Spleen (tissue), 11 donors: Measurements from ENCODE around the gene TRIM38. TPM values are rescaled to one million over a fixed set of nuclear protein-coding genes. Genes with fewer than 3 reads are reported as not detected.
"Not testable (repeated sequence)": the region's sequence is repeated elsewhere in the genome, so short reads cannot be mapped to it uniquely, and the experiment has no call there.

Experiments used
- DNase-seq: peaks from one replicate; pipeline ENCODE4 v3.0.0-alpha.2; 2020
- H3K27ac ChIP-seq, 8 donors: fragments of 200-600 bp; sonication (generic) in 7 of 8; 1 replicate in 4 of 8; 2 replicates in 4 of 8; pipeline versions ENCODE4 v1.5.0 to v1.8.0; 2016 to 2021; ENCODE audit warnings: inconsistent platforms in 4 of 8, mild to moderate bottlenecking in 4 of 8, moderate library complexity in 1 of 8
- H3K27me3 ChIP-seq, 7 donors: fragments of 200-600 bp; sonication (generic) in 6 of 7; replicated peaks in 1 of 7; 1 replicate in 4 of 7; 2 replicates in 3 of 7; pipeline versions ENCODE4 v1.5.0 to v1.8.0; 2016 to 2021; ENCODE audit warnings: inconsistent platforms in 3 of 7, mild to moderate bottlenecking in 1 of 7
- H3K36me3 ChIP-seq, 6 donors: fragments of 200-600 bp; sonication (generic) in 5 of 6; 1 replicate in 4 of 6; 2 replicates in 2 of 6; pipeline versions ENCODE4 v1.5.0 to v1.8.0; 2016 to 2021; ENCODE audit warnings: inconsistent platforms in 2 of 6
- H3K4me1 ChIP-seq, 6 donors: fragments of 200-600 bp; sonication (generic) in 5 of 6; 1 replicate in 3 of 6; 2 replicates in 3 of 6; pipeline versions ENCODE4 v1.5.0 to v1.8.0; 2016 to 2021; ENCODE audit warnings: inconsistent platforms in 3 of 6
- H3K4me3 ChIP-seq, 8 donors: fragments of 200-600 bp; sonication (generic) in 7 of 8; 1 replicate in 4 of 8; 2 replicates in 4 of 8; pipeline versions ENCODE4 v1.5.0 to v1.8.0; 2016 to 2021; ENCODE audit warnings: inconsistent platforms in 4 of 8, mild to moderate bottlenecking in 4 of 8, moderate library complexity in 2 of 8
- H3K9me3 ChIP-seq, 8 donors: fragments of 200-600 bp; sonication (generic) in 7 of 8; 1 replicate in 4 of 8; 2 replicates in 4 of 8; pipeline versions ENCODE4 v1.5.0 to v1.8.0; 2016 to 2021; ENCODE audit warnings: inconsistent platforms in 4 of 8
- CTCF ChIP-seq, 11 experiments: fragments of 200-600 bp in 7 of 11; fragments of 450-650 bp in 4 of 11; sonication (generic) in 4 of 11; IDR thresholded peaks in 8 of 11; conservative IDR thresholded peaks in 3 of 11; 1 replicate in 7 of 11; 2 replicates in 4 of 11; pipeline versions ENCODE4 v1.4.0 to v1.8.0; 2016 to 2021; ENCODE audit warnings: antibody characterized with exemption in 11 of 11, inconsistent platforms in 4 of 11, mild to moderate bottlenecking in 1 of 11
- POLR2A ChIP-seq, 3 donors: fragments of 450-650 bp; IDR thresholded peaks; one replicate each; pipeline ENCODE4 v1.5.1; 2017; ENCODE audit warnings: antibody characterized with exemption in 3 of 3, mild to moderate bottlenecking in 1 of 3
- POLR2AphosphoS5 ChIP-seq, 3 donors: sonication (generic); formaldehyde crosslinking; IDR thresholded peaks; one replicate each; pipeline ENCODE4 v1.5.1; 2017; ENCODE audit warnings: antibody characterized with exemption in 3 of 3
- WGBS, 5 donors: extraction: QIAGEN DNeasy Blood & Tissue Kit in 3 of 5; methylation state at CpG; one replicate each; pipeline versions ENCODE4 v1.1.5 to v1.1.7; 2013 to 2018; 5-methylcytosine and 5-hydroxymethylcytosine counted together
- intact Hi-C: fragments of 100-400 bp; cut with DNase I; formaldehyde crosslinking; loops from one replicate; pipeline ENCODE4 v1.15.0; 2023; ENCODE audit warnings: low total_unique reads
- polyA plus RNA-seq, 3 donors: library from polyadenylated mRNA; stranded (reverse); fragments of 200-250 nt; gene quantifications; one replicate each; pipeline ENCODE4 v1.2.1, GENCODE V29; 2013
- total RNA-seq, 7 donors: library from RNA; depleted of rRNA in 3 of 7; stranded (reverse); fragments of >200 nt in 3 of 7; fragmentation: NEBNext Ultra II Directional in 4 of 7; extraction: Animal tissue kit (Norgen Biotek cat#: 25700) in 4 of 7; gene quantifications; one replicate each; pipeline versions ENCODE4 v1.1.0 to v1.2.1, GENCODE V29; 2016 to 2021
- donor health status: healthy with polysubstance abuse.
- donor health status: DM: no; HTN: no; CAD: no; lungs with moderate emphysema.
- donor health status: DM: no; HTN: no; CAD: no.
- donor health status: Bipolar disorder and iron deficiency.
- donor health status: healthy.
- donor health status: DM: no; HTN: no; CAD: no.
- donor health status: DM: yes; HTN: yes; CAD: no.

The TRIM38 gene
- total and polyA plus RNA-seq, 10 donors = 8.0 to 34.4 (median 28.1) TPM

GRCh38 chr6:25995507-25995906, 32.9 kb downstream of the TRIM38 start:
- TF ChIP-seq CTCF (IDR thresholded peaks at IDR 0.05 in 8 of 11, conservative IDR thresholded peaks at IDR 0.05 in 3 of 11) (no peak), POLR2AphosphoS5 (IDR thresholded peaks at IDR 0.05) (no peak), POLR2A (IDR thresholded peaks at IDR 0.05) (no peak)
- 93 to 100% (median 98%) methylated on average over 1 of the region's 1 CpG for WGBS, 5 donors
- no peaks in the 10 kb centered on the region for H3K27me3 ChIP-seq
- no peak overlapping the region for H3K27ac ChIP-seq
- intact Hi-C loops = no loop called here
- H3K4me1 ChIP-seq = peaks cover 0 to 31% (median 26%) of the 10 kb centered on the region in 6 donors
- H3K9me3 ChIP-seq = no peaks in the 10 kb centered on the region
- peaks cover 0 to 23% (median 11%) of the 10 kb centered on the region in 6 donors for H3K36me3 ChIP-seq
- H3K4me3 ChIP-seq = no peak overlapping the region
- no peak for DNase-seq

GRCh38 chr6:25997921-25998320, 35.3 kb downstream of the TRIM38 start:
- H3K27me3 ChIP-seq = no peaks in the 10 kb centered on the region
- DNase-seq = no peak
- no peak overlapping the region for H3K4me3 ChIP-seq
- H3K4me1 ChIP-seq = peaks cover 0 to 16% (median 13%) of the 10 kb centered on the region in 6 donors
- no peak for TF ChIP-seq POLR2A (IDR thresholded peaks at IDR 0.05)
- TF ChIP-seq CTCF (IDR thresholded peaks at IDR 0.05 in 8 of 11, conservative IDR thresholded peaks at IDR 0.05 in 3 of 11) = no peak
- TF ChIP-seq POLR2AphosphoS5 (IDR thresholded peaks at IDR 0.05) = no peak
- intact Hi-C loops = no loop called here
- no peaks in the 10 kb centered on the region for H3K9me3 ChIP-seq
- no peak overlapping the region for H3K27ac ChIP-seq
- WGBS, 5 donors = 86 to 91% (median 88%) methylated on average over 3 of the region's 3 CpGs
- H3K36me3 ChIP-seq = peaks cover 0 to 33% (median 11%) of the 10 kb centered on the region in 6 donors

GRCh38 chr6:25998379-25998778, 35.8 kb downstream of the TRIM38 start:
- DNase-seq = no peak
- no peak for TF ChIP-seq POLR2A (IDR thresholded peaks at IDR 0.05)
- no peak for TF ChIP-seq CTCF (IDR thresholded peaks at IDR 0.05 in 8 of 11, conservative IDR thresholded peaks at IDR 0.05 in 3 of 11)
- no peak for TF ChIP-seq POLR2AphosphoS5 (IDR thresholded peaks at IDR 0.05)
- no peak overlapping the region for H3K27ac ChIP-seq
- no peaks in the 10 kb centered on the region for H3K9me3 ChIP-seq
- no peaks in the 10 kb centered on the region for H3K27me3 ChIP-seq
- H3K4me3 ChIP-seq = no peak overlapping the region
- peaks cover 0 to 14% (median 10%) of the 10 kb centered on the region in 6 donors for H3K4me1 ChIP-seq
- peaks cover 0 to 33% (median 11%) of the 10 kb centered on the region in 6 donors for H3K36me3 ChIP-seq
- intact Hi-C loops = no loop called here

- peaks cover 0 to 37% (median 11%) of the 10 kb centered on the region in 6 donors for H3K36me3 ChIP-seq
- H3K27ac ChIP-seq, intact Hi-C loops, H3K4me1 ChIP-seq, H3K27me3 ChIP-seq, H3K4me3 ChIP-seq, H3K9me3 ChIP-seq, DNase-seq: not testable (repeated sequence)
- 28 to 88% (median 52%) methylated on average over 1 to 2 of the region's 2 CpGs for WGBS, 5 donors
Observed at GRCh38 chr6:25999225-25999624, 36.6 kb downstream of the TRIM38 start.
